ENCODE results near the gene FAM20B.

The FAM20B gene

DNA sequence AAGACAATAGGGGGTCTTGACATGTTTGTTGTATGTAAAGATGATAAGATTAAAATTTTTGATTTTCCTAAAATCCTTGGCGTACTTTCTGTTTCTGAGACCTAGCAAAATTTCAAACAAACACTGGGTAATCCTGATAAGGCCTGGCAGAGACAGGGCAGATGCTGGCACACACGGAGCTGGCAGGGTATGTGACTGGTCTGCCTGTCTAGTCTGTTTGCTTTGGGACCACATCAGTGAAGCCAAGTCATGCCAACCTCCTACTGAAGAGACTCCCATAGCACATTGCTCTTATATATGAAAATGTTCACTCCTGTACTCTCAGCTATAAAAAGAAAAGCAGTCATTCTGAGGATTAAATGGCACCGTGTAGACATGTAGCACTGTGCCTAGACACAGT lies 70.2 kb downstream of the FAM20B start:
- no peak for DNase-seq

DNA sequence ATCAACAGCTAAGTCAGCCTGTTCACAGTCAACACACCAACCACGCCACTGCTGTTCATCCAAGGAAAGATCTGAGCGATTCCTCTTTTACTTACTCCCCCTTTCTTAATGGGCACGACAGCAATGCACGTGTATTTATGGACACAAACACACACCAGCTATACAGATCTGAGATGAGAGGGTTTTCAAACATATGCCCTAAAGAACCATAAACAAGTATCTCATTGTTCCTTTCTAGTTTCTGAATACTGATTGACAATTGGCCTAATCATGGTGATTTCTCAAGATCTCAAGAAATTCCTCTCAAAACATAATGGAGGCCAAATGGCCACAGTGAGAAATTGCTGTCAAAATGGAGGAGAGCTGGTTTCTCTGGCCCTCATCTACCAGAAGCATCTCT lies 74.2 kb downstream of the FAM20B start:
- DNase-seq, result no peak

DNA sequence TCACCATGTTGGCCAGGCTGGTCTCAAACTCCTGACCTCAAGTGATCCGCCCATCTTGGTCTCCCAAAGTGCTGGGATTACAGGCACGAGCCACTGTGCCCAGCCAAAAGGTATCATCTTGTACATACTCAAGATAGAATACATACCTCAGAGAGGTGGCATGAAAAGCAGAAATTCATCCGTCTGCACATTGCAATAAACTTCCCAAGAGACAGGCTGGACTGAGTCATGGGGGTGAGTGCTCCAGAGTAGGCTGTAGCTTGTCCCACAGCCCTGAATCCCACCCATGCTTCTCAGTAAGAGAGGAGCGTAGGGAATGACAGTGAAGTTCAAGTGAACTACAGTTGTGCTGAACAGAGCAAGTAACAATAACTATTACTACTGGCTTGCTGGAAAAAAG lies 75.9 kb downstream of the FAM20B start:
- no peak for DNase-seq

DNA sequence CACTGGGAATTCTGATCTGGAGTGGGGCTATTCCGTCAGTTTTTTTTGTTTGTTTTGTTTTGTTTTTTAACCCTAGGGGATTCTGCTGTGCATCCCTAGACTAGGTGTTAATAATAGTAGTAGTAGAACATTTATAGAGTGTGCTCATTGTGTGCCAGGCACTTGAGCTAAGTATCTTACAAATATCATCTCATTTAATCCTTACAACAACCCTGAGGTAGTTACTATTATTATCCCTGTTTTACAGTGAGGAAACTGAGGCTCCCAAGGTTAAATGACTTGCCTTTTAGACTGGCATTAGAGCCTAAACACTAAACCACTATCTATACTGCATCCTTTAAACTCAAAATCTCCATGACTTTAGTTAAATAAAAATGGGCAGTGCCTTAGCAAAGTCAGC lies 78.3 kb downstream of the FAM20B start:
- no peak for DNase-seq

DNA sequence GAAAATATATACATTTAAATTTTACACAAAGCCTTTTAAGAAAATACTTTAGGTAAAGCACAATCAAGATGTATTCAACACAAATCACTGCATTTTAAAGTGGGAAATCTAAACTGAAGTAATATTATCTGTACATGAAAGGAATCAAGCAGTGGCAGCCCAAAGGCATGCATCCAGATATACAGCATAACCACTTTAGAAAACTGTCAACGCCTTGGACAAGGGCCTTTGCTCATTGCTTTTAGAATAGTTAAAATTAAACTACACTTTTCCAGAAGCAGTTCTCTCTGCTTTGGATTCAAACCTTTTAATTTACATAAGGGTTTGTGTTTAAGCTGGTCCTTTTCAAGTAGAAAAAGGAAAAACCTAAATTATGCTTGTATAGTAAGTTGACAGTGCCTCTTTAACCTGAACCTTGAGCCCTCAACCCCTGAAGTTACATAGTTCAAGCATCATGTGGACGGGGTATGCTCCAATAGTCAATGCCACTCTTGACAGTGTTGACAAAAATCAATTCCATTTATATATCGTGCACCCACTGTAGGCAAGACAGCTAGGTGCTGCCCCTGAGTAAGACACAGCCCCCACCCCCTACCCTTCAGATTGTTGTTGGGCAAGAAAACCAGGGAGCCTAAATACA lies 79.0 kb downstream of the FAM20B start:
- DNase-seq, result no peak

DNA sequence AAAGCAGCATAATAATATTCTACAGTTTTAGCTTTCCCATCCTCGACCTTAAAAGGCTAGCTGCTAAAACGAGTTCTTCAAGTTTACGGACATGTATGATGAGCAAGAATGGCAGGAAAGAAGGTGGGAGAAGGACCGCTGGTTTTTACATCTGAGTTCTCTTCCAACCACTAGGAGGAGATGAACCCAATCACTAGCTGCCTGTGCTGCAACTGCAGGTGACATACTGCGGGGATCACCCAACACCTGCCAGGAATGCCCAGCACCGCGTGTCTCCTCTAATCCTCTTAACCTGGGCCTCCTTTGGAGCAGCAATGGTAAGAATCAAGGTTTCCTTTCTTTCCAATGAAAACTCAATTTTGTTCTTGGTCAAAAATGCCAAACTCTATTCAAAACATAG lies 79.7 kb downstream of the FAM20B start:
- DNase-seq, result no peak

DNA sequence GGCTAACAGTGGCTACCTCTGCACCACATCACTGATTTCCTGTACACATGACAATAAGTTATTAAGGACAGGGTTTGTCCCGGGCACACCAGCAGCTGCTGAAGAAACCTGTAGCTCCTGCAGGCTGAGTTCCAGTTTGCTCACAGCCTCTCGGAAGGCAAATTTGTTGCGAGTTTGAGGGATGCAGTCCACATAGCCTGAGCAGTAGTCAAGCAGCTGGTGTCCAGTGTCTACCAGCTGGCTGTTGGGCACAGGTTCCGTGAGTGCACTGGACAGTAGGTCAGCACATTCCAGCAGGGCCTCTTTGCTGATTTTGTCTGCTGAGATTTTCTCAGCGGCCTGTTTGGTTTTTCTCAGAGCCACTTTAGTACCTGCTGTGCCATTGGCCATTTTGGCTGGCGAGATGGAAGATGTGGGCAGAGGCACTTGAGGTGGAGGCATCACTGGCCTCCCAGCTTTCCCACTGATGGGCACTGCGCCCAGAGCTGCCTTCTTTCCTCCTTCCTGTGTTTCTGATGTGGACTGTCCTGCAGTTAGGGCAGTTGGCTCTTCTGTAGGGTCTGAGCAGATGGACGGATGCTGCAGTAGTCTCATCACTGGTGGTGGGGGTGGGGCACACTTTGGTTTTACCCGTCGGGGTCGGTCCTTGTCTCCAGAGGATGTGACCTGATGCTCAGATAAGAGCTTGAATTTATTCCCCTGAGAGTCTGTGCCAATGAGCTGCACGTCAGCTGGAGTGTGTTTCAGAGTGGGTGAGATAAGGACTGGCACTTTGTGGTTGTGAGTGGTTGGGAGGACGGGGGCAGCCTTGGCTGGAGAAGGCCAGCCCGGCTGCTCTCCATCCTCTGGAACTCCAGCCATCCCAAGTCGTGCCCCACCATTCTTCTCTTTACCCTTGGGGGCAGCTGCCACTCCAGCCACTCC lies 82.3 kb downstream of the FAM20B start:
- no peak for DNase-seq

DNA sequence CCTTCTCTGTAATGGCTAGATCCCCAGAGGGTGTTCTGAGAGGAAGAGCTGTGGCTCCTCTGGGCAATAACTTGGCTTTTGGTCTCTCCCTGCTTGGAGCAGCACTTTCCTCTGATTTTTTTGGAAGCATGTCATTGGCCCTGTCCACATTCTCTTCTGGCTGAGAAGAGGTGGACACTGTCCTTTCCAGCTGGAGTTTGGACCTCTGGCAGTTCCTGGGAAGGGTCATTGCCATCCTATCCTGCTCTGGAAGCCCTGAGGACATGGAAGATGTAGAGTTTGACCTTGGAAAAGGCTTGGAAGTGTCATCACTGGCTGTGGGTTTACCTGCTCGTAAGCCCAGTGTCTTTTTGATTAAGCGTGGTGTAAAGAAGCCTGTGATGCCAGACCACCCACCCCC lies 83.0 kb downstream of the FAM20B start:
- DNase-seq, result no peak

DNA sequence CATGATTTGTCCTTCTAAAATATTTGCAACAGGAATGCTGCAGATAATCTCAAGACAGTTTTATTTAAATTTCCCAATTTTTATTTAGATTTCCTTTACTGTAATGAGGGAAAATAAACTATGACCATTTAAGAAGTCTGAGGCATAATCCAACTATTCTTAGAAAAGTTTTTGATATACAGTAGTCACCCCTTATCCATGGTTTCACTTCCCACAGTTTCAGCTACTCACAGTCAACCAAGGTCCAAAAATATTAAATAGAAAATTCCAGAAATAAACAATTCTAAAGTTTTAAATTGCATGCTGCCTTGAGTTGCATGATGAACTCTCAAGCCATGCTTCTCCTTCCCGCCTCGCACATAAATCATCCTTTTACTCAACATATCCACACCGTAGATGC lies 89.5 kb downstream of the FAM20B start:
- no peak for DNase-seq

DNA sequence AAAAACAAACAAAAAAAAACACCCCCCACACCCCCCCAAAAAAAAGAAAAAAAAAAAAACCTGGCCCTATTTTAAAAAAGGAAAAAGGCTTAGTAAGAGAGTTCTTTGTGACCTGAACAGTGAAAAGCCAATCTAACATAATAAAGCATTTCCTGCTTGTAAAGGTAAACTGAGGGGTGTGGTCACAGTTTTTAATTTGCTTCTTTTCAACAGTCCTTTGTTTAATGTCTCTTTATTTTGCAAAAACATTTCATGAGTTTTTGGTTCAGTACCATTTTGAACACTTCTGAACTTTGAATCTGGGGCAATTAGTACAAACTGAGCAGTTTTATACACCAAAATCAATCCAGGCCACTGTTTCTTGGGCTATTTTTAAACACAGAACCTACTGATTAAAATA lies 93.8 kb downstream of the FAM20B start:
- no peak for DNase-seq

DNA sequence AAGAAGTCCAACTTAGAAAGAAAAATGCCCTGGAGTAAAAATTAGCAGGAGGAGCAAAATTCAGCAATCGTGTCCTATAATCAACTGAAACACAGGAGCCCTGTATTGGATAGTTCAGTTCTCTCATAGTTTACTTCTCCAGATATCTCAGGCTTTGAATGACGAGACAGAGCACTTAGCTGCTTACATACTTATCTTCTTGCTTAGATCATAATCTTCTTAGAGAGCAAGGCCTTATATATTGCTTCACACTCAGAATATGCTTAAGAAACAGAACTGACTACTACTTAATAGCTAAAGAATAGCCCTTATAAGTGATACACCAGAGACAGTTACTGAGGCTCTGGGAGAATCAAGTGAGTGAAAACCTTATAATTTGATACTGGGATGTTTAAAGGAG lies 95.0 kb downstream of the FAM20B start:
- no peak for DNase-seq

DNA sequence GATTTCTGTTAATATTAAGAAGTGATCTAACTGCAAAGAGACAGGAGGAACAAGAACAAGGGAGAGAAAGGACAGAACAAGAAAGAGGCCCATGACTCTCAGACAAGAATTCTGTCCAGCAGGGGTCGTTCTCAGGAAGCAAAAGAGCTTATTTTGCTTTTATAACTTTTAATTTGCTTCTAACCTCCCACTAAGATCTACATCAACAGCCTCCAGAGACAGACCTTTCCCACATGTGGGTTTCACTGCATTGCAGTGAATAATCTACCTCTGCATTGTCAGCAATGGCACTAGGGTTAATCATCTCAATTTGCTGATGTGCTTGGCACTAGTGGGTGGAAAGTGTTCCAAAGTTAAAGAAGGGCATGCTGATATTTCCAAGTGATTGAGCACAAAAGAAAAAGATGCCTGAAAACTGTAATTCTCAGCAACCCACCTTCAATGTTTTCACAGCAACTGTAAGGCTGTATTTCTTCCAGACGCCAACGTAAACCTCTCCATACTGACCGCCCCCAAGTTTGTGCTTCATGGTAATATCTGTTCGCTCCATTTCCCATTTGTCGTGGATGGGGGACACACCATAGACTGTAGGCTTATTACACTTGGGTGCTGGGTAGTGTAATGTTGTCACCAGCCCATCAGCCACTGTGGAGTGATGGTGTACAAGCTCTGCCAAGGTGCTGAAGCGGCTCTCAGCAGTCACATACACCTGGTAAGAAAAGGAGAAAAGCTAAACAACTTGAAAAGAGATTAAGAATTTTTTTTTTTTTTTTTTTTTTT lies 95.7 kb downstream of the FAM20B start:
- DNase-seq, result peak; percentile 45

DNA sequence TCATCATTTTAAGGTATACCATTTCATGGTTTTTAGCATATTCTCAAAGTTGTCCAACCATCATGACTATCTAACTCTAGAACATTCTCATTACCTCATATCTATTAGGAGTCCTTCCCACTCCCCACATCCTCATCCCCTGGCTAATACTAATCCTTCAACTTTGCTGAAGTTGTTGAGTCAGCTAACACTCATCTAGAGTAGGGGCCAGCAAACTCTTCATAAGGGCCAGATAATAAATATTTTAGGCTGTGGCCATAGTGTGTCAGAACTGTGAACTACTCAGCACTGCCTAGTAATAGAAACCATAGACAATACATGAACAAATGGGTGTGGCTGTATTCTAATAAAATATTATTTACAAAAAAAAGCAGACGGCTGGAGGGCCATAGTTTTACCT lies 99.2 kb downstream of the FAM20B start:
- no peak for DNase-seq
